Mesenchymal stem cell (in vitro differentiated cells and primary cell): ENCODE results near the gene DPYD.
"Not testable (repeated sequence)": the region's sequence is repeated elsewhere in the genome, so short reads cannot be mapped to it uniquely, and the experiment has no call there.

ENCODE experiments used
- DNase-seq: peaks from one replicate; pipeline ENCODE4 v3.0.0-alpha.2; 2013
- H2AFZ ChIP-seq: one replicate; pipeline ENCODE4 v1.6.1; 2013; ENCODE audit warnings: low read depth, mild to moderate bottlenecking, control low read depth, inconsistent platforms, low read length, moderate library complexity
- H2AK5ac ChIP-seq: 2 replicates; pipeline ENCODE4 v1.6.1; 2013; ENCODE audit warnings: low read length, moderate library complexity, mild to moderate bottlenecking, inconsistent platforms; ENCODE audit not compliant: severe bottlenecking
- H2BK120ac ChIP-seq: one replicate; pipeline ENCODE4 v1.6.1; 2013; ENCODE audit warnings: low read depth, mild to moderate bottlenecking, inconsistent platforms, low read length, moderate library complexity
- H2BK12ac ChIP-seq, 2 experiments: one replicate each; pipeline ENCODE4 v1.6.1; 2013; ENCODE audit warnings: inconsistent platforms in 2 of 2, low read length in 2 of 2, mild to moderate bottlenecking in 2 of 2, moderate library complexity in 2 of 2, control low read depth in 1 of 2
- H2BK15ac ChIP-seq: one replicate; pipeline ENCODE4 v1.6.1; 2013; ENCODE audit warnings: mild to moderate bottlenecking, low read depth, inconsistent platforms; ENCODE audit not compliant: poor library complexity, severe bottlenecking
- H2BK5ac ChIP-seq: 2 replicates; pipeline ENCODE4 v1.6.1; 2013; ENCODE audit warnings: low read depth, mild to moderate bottlenecking, low read length, control low read depth, inconsistent platforms; ENCODE audit not compliant: poor library complexity, severe bottlenecking
- H3K14ac ChIP-seq, 2 experiments: one replicate each; pipeline ENCODE4 v1.6.1; 2013; ENCODE audit warnings: inconsistent platforms in 2 of 2, low read length in 2 of 2, control low read depth in 1 of 2, mild to moderate bottlenecking in 1 of 2, moderate library complexity in 1 of 2
- H3K18ac ChIP-seq, 2 experiments: one replicate each; pipeline ENCODE4 v1.6.1; 2013; ENCODE audit warnings: inconsistent platforms in 2 of 2, low read length in 2 of 2, control low read depth in 1 of 2, low read depth in 1 of 2, mild to moderate bottlenecking in 1 of 2
- H3K23ac ChIP-seq, 2 experiments: one replicate each; pipeline ENCODE4 v1.6.1; 2013; ENCODE audit warnings: inconsistent platforms in 2 of 2, low read length in 2 of 2, mild to moderate bottlenecking in 2 of 2, moderate library complexity in 2 of 2, control low read depth in 1 of 2
- H3K27ac ChIP-seq: 2 replicates; pipeline ENCODE4 v1.5.1; 2013; ENCODE audit warnings: mild to moderate bottlenecking, moderate library complexity, low read length, control low read depth, inconsistent platforms; ENCODE audit not compliant: poor library complexity, severe bottlenecking
- H3K27me3 ChIP-seq, 2 experiments: 2 replicates each; pipeline versions ENCODE4 v1.6.1 to v1.7.0; 2013; ENCODE audit warnings: low read length in 2 of 2, mild to moderate bottlenecking in 2 of 2, moderate library complexity in 2 of 2, control low read depth in 1 of 2, inconsistent platforms in 1 of 2; ENCODE audit not compliant: control insufficient read depth in 1 of 2, insufficient read depth in 1 of 2
- H3K36me3 ChIP-seq, 2 experiments: 2 replicates each; pipeline versions ENCODE4 v1.6.1 to v1.7.0; 2013; ENCODE audit warnings: low read length in 2 of 2, control low read depth in 1 of 2, inconsistent platforms in 1 of 2, low read depth in 1 of 2, mild to moderate bottlenecking in 1 of 2; ENCODE audit not compliant: insufficient read depth in 2 of 2, control insufficient read depth in 1 of 2
- H3K4ac ChIP-seq, 2 experiments: one replicate each; pipeline ENCODE4 v1.6.1; 2013; ENCODE audit warnings: inconsistent platforms in 2 of 2, low read length in 2 of 2, mild to moderate bottlenecking in 2 of 2, moderate library complexity in 2 of 2, control low read depth in 1 of 2, low read depth in 1 of 2
- H3K4me1 ChIP-seq: 2 replicates; pipeline ENCODE4 v1.6.1; 2013; ENCODE audit warnings: low read depth, low read length, control low read depth; ENCODE audit not compliant: control insufficient read depth, insufficient read depth
- H3K4me2 ChIP-seq: 2 replicates; pipeline ENCODE4 v1.6.1; 2013; ENCODE audit warnings: low read length, mild to moderate bottlenecking, inconsistent platforms; ENCODE audit not compliant: poor library complexity, severe bottlenecking
- H3K4me3 ChIP-seq, 2 experiments: 2 replicates each; pipeline versions ENCODE4 v1.5.1 to v1.7.0; 2013; ENCODE audit warnings: low read length in 2 of 2, mild to moderate bottlenecking in 2 of 2, control low read depth in 1 of 2, low read depth in 1 of 2; ENCODE audit not compliant: insufficient read depth in 1 of 2
- H3K79me1 ChIP-seq: replicated peaks from 2 replicates; pipeline ENCODE4 v1.6.1; 2013; ENCODE audit warnings: mild to moderate bottlenecking, control low read depth, low read length, inconsistent platforms; ENCODE audit not compliant: poor library complexity, severe bottlenecking
- H3K9ac ChIP-seq: 2 replicates; pipeline ENCODE4 v1.7.0; 2013; ENCODE audit warnings: mild to moderate bottlenecking, low read length, moderate library complexity
- H3K9me3 ChIP-seq: 2 replicates; pipeline ENCODE4 v1.7.0; 2013; ENCODE audit warnings: mild to moderate bottlenecking, low read length; ENCODE audit not compliant: control insufficient read depth
- H4K8ac ChIP-seq: one replicate; pipeline ENCODE4 v1.6.1; 2013; ENCODE audit warnings: inconsistent platforms, mild to moderate bottlenecking, low read length, moderate library complexity
- H4K91ac ChIP-seq: one replicate; pipeline ENCODE4 v1.6.1; 2013; ENCODE audit warnings: mild to moderate bottlenecking, low read length, inconsistent platforms
- WGBS: methylation state at CpG from one replicate; pipeline ENCODE4 v1.1.7; 2013; ENCODE audit warnings: mixed read lengths; 5-methylcytosine and 5-hydroxymethylcytosine counted together

The DPYD gene

GRCh38 chr1:97231354-97231753 lies 689.5 kb downstream of the DPYD start:
- H3K9ac ChIP-seq, DNase-seq, H3K23ac ChIP-seq, H3K4ac ChIP-seq, H3K27ac ChIP-seq, H3K18ac ChIP-seq, H2AK5ac ChIP-seq, H2BK15ac ChIP-seq, H2BK5ac ChIP-seq, H3K79me1 ChIP-seq, H4K8ac ChIP-seq, H2BK12ac ChIP-seq, H3K4me2 ChIP-seq, H4K91ac ChIP-seq, H3K4me1 ChIP-seq, H3K9me3 ChIP-seq, H2AFZ ChIP-seq, H3K27me3 ChIP-seq, H3K4me3 ChIP-seq, H2BK120ac ChIP-seq, H3K14ac ChIP-seq: not testable (repeated sequence)
- WGBS: 91% methylated on average over 2 of the region's 2 CpGs
- H3K36me3 ChIP-seq: peaks cover 4 to 26% of the 10 kb centered on the region in 2 experiments

DNA sequence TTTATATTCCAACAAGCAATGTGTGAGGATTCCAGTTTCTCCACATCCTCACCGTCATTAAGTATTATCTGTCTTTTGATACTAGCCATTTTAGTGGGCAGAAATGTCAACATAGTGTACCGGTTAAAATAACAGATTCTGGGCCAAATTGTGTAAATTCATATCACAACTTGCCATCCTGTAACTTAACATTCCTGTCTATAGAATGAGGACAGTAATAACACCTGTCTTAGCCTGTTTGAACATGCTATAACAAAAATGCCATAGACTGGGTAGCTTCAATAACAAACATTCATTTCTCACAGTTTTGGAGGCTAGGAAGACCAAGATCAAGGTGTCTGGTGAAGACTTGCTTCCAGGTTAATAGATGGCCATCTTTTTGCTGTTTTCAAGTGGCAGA lies 708.2 kb downstream of the DPYD start:
- no peak overlapping the region for H2AK5ac ChIP-seq
- no peak overlapping the region for H2BK120ac ChIP-seq
- no peak overlapping the region for H4K8ac ChIP-seq
- no peak overlapping the region for H2BK15ac ChIP-seq
- no peak overlapping the region for H3K14ac ChIP-seq
- no peak overlapping the region for H3K23ac ChIP-seq
- 100% methylated on average over 2 of the region's 2 CpGs for whole genome bisulfite sequencing
- H2BK12ac ChIP-seq: no peak overlapping the region
- H3K4me3 ChIP-seq: no peak overlapping the region
- H3K4ac ChIP-seq: no peak overlapping the region
- no peaks in the 10 kb centered on the region for H3K4me1 ChIP-seq
- H3K9me3 ChIP-seq: no peaks in the 10 kb centered on the region
- H3K79me1 ChIP-seq: no peaks in the 10 kb centered on the region
- no peak overlapping the region for H3K18ac ChIP-seq
- no peak overlapping the region for H2AFZ ChIP-seq
- H2BK5ac ChIP-seq: no peak overlapping the region
- H3K9ac ChIP-seq: no peak overlapping the region
- no peak overlapping the region for H3K4me2 ChIP-seq
- no peaks in the 10 kb centered on the region for H3K36me3 ChIP-seq
- DNase-seq: no peak
- no peak overlapping the region for H3K27ac ChIP-seq
- H4K91ac ChIP-seq: no peak overlapping the region
- H3K27me3 ChIP-seq: no peaks in the 10 kb centered on the region

DNA sequence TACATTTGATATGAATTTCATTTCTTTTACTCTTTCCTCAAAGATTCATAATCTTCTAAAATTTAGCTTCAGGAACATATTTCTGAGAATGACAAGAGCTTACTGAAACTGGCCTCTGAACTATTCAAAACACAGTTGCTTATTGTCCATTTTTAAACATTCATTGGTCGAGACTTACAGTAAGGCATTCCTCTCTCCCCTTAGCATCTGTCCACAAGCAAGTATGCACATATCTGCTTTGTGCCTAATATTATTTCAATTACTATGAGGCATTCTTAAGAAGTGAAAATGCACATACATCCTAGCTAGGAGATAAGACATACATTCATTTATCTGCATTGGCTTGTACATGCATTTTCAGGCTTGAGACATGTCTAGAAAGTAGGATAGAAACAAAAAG lies 710.5 kb downstream of the DPYD start:
- no peak overlapping the region for H3K18ac ChIP-seq
- no peak overlapping the region for H3K27ac ChIP-seq
- H3K4me3 ChIP-seq: no peak overlapping the region
- H2BK12ac ChIP-seq: no peak overlapping the region
- H3K23ac ChIP-seq: no peak overlapping the region
- H4K8ac ChIP-seq: no peak overlapping the region
- no peak overlapping the region for H3K14ac ChIP-seq
- H3K4ac ChIP-seq: no peak overlapping the region
- H3K9ac ChIP-seq: no peak overlapping the region
- no peaks in the 10 kb centered on the region for H3K27me3 ChIP-seq
- no peaks in the 10 kb centered on the region for H3K79me1 ChIP-seq
- WGBS: 100% methylated on average over 1 of the region's 1 CpG
- H2AK5ac ChIP-seq: no peak overlapping the region
- H4K91ac ChIP-seq: no peak overlapping the region
- no peak overlapping the region for H3K4me2 ChIP-seq
- H2BK120ac ChIP-seq: no peak overlapping the region
- no peak for DNase-seq
- H2BK15ac ChIP-seq: no peak overlapping the region
- H3K36me3 ChIP-seq: no peaks in the 10 kb centered on the region
- H3K9me3 ChIP-seq: no peaks in the 10 kb centered on the region
- H2BK5ac ChIP-seq: no peak overlapping the region
- H2AFZ ChIP-seq: no peak overlapping the region
- H3K4me1 ChIP-seq: no peaks in the 10 kb centered on the region

- H4K8ac ChIP-seq: no peak overlapping the region
- H3K18ac ChIP-seq: no peak overlapping the region
- H2BK5ac ChIP-seq: no peak overlapping the region
- no peak overlapping the region for H3K14ac ChIP-seq
- H2BK120ac ChIP-seq: no peak overlapping the region
- no peaks in the 10 kb centered on the region for H3K36me3 ChIP-seq
- no peaks in the 10 kb centered on the region for H3K27me3 ChIP-seq
- no peak overlapping the region for H3K4me2 ChIP-seq
- H3K9ac ChIP-seq: no peak overlapping the region
- H3K9me3 ChIP-seq: no peaks in the 10 kb centered on the region
- H3K4ac ChIP-seq: no peak overlapping the region
- no peak overlapping the region for H2BK15ac ChIP-seq
- no peak overlapping the region for H4K91ac ChIP-seq
- H3K27ac ChIP-seq: no peak overlapping the region
- DNase-seq: no peak
- H2BK12ac ChIP-seq: no peak overlapping the region
- no peaks in the 10 kb centered on the region for H3K79me1 ChIP-seq
- H2AFZ ChIP-seq: no peak overlapping the region
- H3K23ac ChIP-seq: no peak overlapping the region
- no peak overlapping the region for H2AK5ac ChIP-seq
- no CpG with 5 or more reads among the region's 3 CpGs for WGBS
- no peaks in the 10 kb centered on the region for H3K4me1 ChIP-seq
- no peak overlapping the region for H3K4me3 ChIP-seq
Measured at GRCh38 chr1:97209381-97209957, 711.4 kb downstream of the DPYD start.
